Fibroblast of lung (primary cell): Measurements from ENCODE around the gene ZNF581. TPM values are rescaled to one million over a fixed set of nuclear protein-coding genes. Genes with fewer than 3 reads are reported as not detected.

ENCODE experiments used
- DNase-seq, 2 donors: peaks; one replicate each; pipeline versions ENCODE4 v3.0.0 to v3.0.0-alpha.2; 2010; ENCODE audit warnings: low read depth in 2 of 2
- H2AFZ ChIP-seq: 2 replicates; pipeline ENCODE4 v1.5.1; 2012; ENCODE audit warnings: low read length, control low read depth, inconsistent platforms
- H3K27ac ChIP-seq: 2 replicates; pipeline ENCODE4 v1.5.1; 2011; ENCODE audit warnings: low read length, control low read depth; ENCODE audit not compliant: insufficient read depth
- H3K27me3 ChIP-seq: 2 replicates; pipeline ENCODE4 v1.5.1; 2011; ENCODE audit warnings: mild to moderate bottlenecking, low read length; ENCODE audit not compliant: control insufficient read depth, insufficient read depth
- H3K36me3 ChIP-seq: 2 replicates; pipeline ENCODE4 v1.5.1; 2011; ENCODE audit warnings: low read length; ENCODE audit not compliant: control insufficient read depth, insufficient read depth
- H3K4me1 ChIP-seq: 2 replicates; pipeline ENCODE4 v1.5.1; 2011; ENCODE audit warnings: low read length; ENCODE audit not compliant: control insufficient read depth, insufficient read depth; ENCODE audit errors: extremely low read depth
- H3K4me2 ChIP-seq: 2 replicates; pipeline ENCODE4 v1.5.1; 2011; ENCODE audit warnings: low read length, control low read depth; ENCODE audit not compliant: insufficient read depth; ENCODE audit errors: extremely low read depth
- H3K4me3 ChIP-seq, 4 experiments: fragments of 200-600 bp in 1 of 4; sonication (generic) in 1 of 4; replicated peaks in 1 of 4; 2 replicates each; pipeline ENCODE4 v1.5.1; 2011 to 2016; ENCODE audit warnings: low read length in 4 of 4, low read depth in 3 of 4, mild to moderate bottlenecking in 3 of 4, control low read depth in 2 of 4, inconsistent platforms in 1 of 4, mixed read lengths in 1 of 4; ENCODE audit not compliant: insufficient read depth in 1 of 4; ENCODE audit errors: control extremely low read depth in 1 of 4
- H3K79me2 ChIP-seq: 2 replicates; pipeline ENCODE4 v1.5.1; 2012; ENCODE audit warnings: mild to moderate bottlenecking, low read length, inconsistent platforms; ENCODE audit not compliant: control insufficient read depth, insufficient read depth
- H3K9ac ChIP-seq: 2 replicates; pipeline ENCODE4 v1.5.1; 2011; ENCODE audit warnings: mild to moderate bottlenecking, low read length, control low read depth; ENCODE audit not compliant: insufficient read depth
- H3K9me3 ChIP-seq: 2 replicates; pipeline ENCODE4 v1.5.1; 2012; ENCODE audit warnings: low read depth, low read length; ENCODE audit not compliant: control insufficient read depth, insufficient read depth
- H4K20me1 ChIP-seq: 2 replicates; pipeline ENCODE4 v1.5.1; 2011; ENCODE audit warnings: low read length; ENCODE audit not compliant: control insufficient read depth, insufficient read depth; ENCODE audit errors: extremely low read depth
- EZH2 ChIP-seq: IDR thresholded peaks from 2 replicates; pipeline ENCODE4 v1.5.1; 2012; ENCODE audit warnings: low read length, control low read depth, mild to moderate bottlenecking; ENCODE audit errors: missing control alignments
- polyA plus RNA-seq, 2 donors: library from polyadenylated mRNA; depleted of rRNA in 1 of 2; stranded (reverse) in 1 of 2; unstranded in 1 of 2; fragments of >200 nt; gene quantifications; 2 replicates each; pipeline ENCODE4 v1.2.1, GENCODE V29; 2011 to 2012; ENCODE audit warnings: missing spikeins in 1 of 2
- total RNA-seq: library from RNA; depleted of rRNA; stranded (reverse); fragments of >200 nt; gene quantifications from 2 replicates; pipeline ENCODE4 v1.2.1, GENCODE V29; 2014
- TF ChIP-seq, protein P1 (sequence below), 2 donors: IDR thresholded peaks in 1 of 2; conservative IDR thresholded peaks in 1 of 2; 1 replicate in 1 of 2; 2 replicates in 1 of 2; pipeline ENCODE4 v1.5.1; 2011 to 2012; ENCODE audit warnings: low read length in 2 of 2, control low read depth in 1 of 2, inconsistent platforms in 1 of 2, low read depth in 1 of 2, mild to moderate bottlenecking in 1 of 2

ZNF581 gene
- total and polyA plus RNA-seq, 2 donors (not counting 1 experiment from before 2014, with no cell fraction given), result 9.2 to 33.4 TPM

DNA sequence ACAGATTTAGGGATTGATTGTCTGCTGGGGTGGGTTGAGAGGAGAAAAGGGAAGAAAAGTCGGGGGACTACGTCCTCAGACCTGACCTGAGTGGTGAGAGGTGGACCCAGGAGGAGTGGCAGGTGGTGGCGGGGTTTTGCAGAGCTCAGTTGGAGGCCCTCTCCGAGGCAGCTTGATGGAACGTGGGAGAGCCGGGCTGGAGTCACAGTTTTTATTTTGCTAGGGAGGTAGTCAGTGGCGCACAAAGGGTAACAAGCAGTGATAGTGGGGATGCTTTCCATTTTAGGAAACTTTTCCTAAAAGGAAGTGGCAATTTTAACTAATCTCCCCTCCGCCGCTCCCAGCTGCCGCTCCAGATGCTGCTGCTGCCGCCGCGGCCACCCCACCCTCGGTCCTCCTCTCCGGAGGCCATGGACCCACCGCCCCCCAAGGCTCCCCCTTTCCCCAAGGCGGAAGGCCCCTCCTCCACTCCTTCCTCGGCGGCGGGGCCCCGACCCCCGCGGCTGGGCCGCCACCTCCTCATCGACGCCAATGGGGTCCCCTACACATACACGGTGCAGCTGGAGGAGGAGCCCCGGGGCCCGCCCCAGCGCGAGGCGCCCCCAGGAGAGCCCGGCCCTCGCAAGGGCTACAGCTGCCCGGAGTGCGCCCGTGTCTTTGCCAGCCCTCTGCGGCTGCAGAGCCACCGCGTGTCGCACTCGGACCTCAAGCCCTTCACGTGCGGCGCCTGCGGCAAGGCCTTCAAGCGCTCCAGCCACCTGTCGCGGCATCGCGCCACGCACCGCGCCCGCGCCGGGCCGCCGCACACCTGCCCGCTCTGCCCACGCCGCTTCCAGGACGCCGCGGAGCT is 1.1 kb upstream of the ZNF581 start:
- H3K27me3 ChIP-seq, result no peaks in the 10 kb centered on the region
- peaks cover 17% of the 10 kb centered on the region for H3K36me3 ChIP-seq
- H3K4me2 ChIP-seq, result peak overlapping the region; percentile 89
- DNase-seq, result peak; percentile 28 to 43
- H3K4me3 ChIP-seq, result peak overlapping the region; percentile 74 to 92 (median 85)
- peak overlapping the region; percentile 43 for H3K27ac ChIP-seq
- H2AFZ ChIP-seq, result no peak overlapping the region
- peaks cover 16% of the 10 kb centered on the region for H3K4me1 ChIP-seq
- no peak for TF ChIP-seq EZH2
- TF ChIP-seq, protein P1, sequence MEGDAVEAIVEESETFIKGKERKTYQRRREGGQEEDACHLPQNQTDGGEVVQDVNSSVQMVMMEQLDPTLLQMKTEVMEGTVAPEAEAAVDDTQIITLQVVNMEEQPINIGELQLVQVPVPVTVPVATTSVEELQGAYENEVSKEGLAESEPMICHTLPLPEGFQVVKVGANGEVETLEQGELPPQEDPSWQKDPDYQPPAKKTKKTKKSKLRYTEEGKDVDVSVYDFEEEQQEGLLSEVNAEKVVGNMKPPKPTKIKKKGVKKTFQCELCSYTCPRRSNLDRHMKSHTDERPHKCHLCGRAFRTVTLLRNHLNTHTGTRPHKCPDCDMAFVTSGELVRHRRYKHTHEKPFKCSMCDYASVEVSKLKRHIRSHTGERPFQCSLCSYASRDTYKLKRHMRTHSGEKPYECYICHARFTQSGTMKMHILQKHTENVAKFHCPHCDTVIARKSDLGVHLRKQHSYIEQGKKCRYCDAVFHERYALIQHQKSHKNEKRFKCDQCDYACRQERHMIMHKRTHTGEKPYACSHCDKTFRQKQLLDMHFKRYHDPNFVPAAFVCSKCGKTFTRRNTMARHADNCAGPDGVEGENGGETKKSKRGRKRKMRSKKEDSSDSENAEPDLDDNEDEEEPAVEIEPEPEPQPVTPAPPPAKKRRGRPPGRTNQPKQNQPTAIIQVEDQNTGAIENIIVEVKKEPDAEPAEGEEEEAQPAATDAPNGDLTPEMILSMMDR (conservative IDR thresholded peaks at IDR 0.05 in 1 of 2, IDR thresholded peaks at IDR 0.05 in 1 of 2; ENCODE audit: low read depth in 1 of 2, low read length in 2 of 2), result no peak
- H3K9ac ChIP-seq, result peak overlapping the region; percentile 42
- H3K79me2 ChIP-seq, result peaks cover 45% of the 10 kb centered on the region
- H4K20me1 ChIP-seq, result no peaks in the 10 kb centered on the region
- H3K9me3 ChIP-seq, result no peaks in the 10 kb centered on the region

DNA sequence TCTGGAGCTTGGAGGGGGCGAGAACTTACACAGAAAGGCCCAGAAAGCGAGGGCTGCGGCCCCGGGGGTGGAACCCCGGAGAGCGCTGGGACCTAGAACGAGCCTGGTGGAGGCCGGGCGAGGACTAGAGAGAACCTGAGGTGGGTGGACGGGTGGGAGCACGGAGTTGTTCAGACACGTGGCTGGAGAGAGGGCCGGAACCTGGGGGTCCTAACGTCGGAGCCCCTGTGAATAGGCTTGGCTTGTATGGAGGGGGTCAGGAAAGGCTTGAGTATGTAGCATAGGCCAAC is 383 bp downstream of the ZNF581 start:
- Histone ChIP-seq H3K4me3 (peak overlapping the region; percentile 81 to 87 (median 85)), H3K4me2 (peak overlapping the region; percentile 55), H3K27ac (peak overlapping the region; percentile 51), H3K9me3 (no peaks in the 10 kb centered on the region), H3K9ac (peak overlapping the region; percentile 74), H2AFZ (no peak overlapping the region), H3K79me2 (peaks cover 34% of the 10 kb centered on the region), H4K20me1 (no peaks in the 10 kb centered on the region), H3K27me3 (no peaks in the 10 kb centered on the region), H3K36me3 (peaks cover 12% of the 10 kb centered on the region), H3K4me1 (peaks cover 16% of the 10 kb centered on the region)
- no peak for DNase-seq
- TF ChIP-seq, protein P1 (conservative IDR thresholded peaks at IDR 0.05 in 1 of 2, IDR thresholded peaks at IDR 0.05 in 1 of 2; ENCODE audit: low read depth in 1 of 2, low read length in 2 of 2), result no peak
- TF ChIP-seq EZH2, result no peak

DNA sequence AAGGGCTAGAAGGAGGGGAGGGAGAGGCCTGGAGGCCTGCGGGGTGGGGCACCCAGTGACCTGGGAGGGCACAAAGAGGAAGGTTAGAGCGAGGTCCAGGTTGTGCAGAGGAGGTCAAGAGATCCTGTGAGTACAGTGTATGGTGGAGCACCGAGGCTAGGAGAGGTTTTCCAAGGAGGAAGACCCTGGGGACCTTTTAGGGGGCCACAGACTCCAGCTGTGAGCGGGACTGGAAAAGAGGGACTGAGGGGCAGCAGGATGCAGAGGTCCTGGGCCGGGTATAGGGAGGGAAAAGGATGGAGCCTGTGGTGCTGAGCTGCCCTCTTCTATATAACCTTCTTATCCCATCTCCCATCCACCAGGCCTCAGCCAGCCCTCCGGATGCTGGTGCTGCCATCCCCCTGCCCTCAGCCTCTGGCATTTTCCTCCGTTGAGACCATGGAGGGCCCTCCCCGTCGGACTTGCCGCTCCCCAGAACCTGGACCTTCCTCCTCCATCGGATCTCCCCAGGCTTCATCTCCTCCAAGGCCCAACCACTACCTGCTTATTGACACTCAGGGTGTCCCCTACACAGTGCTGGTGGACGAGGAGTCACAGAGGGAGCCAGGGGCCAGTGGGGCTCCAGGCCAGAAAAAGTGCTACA is 863 bp downstream of the ZNF581 start:
- TF ChIP-seq EZH2, result no peak
- TF ChIP-seq, protein P1 (conservative IDR thresholded peaks at IDR 0.05 in 1 of 2, IDR thresholded peaks at IDR 0.05 in 1 of 2; ENCODE audit: low read depth in 1 of 2, low read length in 2 of 2), result no peak
- Histone ChIP-seq H2AFZ (no peak overlapping the region), H3K36me3 (peaks cover 12% of the 10 kb centered on the region), H3K27me3 (no peaks in the 10 kb centered on the region), H3K27ac (peak overlapping the region; percentile 51), H3K9ac (peak overlapping the region; percentile 74), H4K20me1 (no peaks in the 10 kb centered on the region), H3K79me2 (peaks cover 30% of the 10 kb centered on the region), H3K4me1 (peaks cover 16% of the 10 kb centered on the region), H3K4me2 (peak overlapping the region; percentile 55), H3K9me3 (no peaks in the 10 kb centered on the region), H3K4me3 (peak overlapping the region; percentile 81 to 87 (median 85))
- DNase-seq, result no peak
